Karpas-422 (cell line): ENCODE measurements around the gene MYOZ3. TPM values are rescaled to one million over a fixed set of nuclear protein-coding genes. Genes with fewer than 3 reads are reported as not detected.
A peak's percentile ranks its signal among the peaks of the same experiment; 100 is the strongest.

Source experiments
- DNase-seq: peaks from one replicate; pipeline ENCODE4 v3.0.0-alpha.2; 2015
- H2AFZ ChIP-seq: fragments of 200-600 bp; sonication (generic); 2 replicates; pipeline ENCODE4 v1.6.1; 2014; ENCODE audit warnings: antibody characterized with exemption, low read length, mixed read lengths
- H3K27ac ChIP-seq: fragments of 200-600 bp; sonication (generic); 2 replicates; pipeline ENCODE4 v1.5.1; 2014; ENCODE audit warnings: mild to moderate bottlenecking, low read length, moderate library complexity
- H3K27me3 ChIP-seq: fragments of 200-600 bp; sonication (generic); 2 replicates; pipeline ENCODE4 v1.6.1; 2014; ENCODE audit warnings: low read length, mixed read lengths
- H3K36me3 ChIP-seq: fragments of 200-600 bp; sonication (generic); 2 replicates; pipeline ENCODE4 v1.6.1; 2014; ENCODE audit warnings: low read length, mixed read lengths; ENCODE audit not compliant: insufficient read depth
- H3K4me1 ChIP-seq: fragments of 200-600 bp; sonication (generic); 2 replicates; pipeline ENCODE4 v1.6.1; 2014; ENCODE audit warnings: mild to moderate bottlenecking, low read length, mixed read lengths
- H3K4me2 ChIP-seq: fragments of 200-600 bp; sonication (generic); 2 replicates; pipeline ENCODE4 v1.6.1; 2014; ENCODE audit warnings: low read length, low read depth, mild to moderate bottlenecking; ENCODE audit not compliant: poor library complexity, severe bottlenecking
- H3K4me3 ChIP-seq: fragments of 200-600 bp; sonication (generic); 2 replicates; pipeline ENCODE4 v1.5.1; 2014; ENCODE audit warnings: mild to moderate bottlenecking, antibody characterized with exemption, low read length, mixed read lengths
- H3K79me2 ChIP-seq: fragments of 200-600 bp; sonication (generic); 2 replicates; pipeline ENCODE4 v1.6.1; 2014; ENCODE audit warnings: mild to moderate bottlenecking, low read length, mixed read lengths
- H3K9ac ChIP-seq: fragments of 200-600 bp; sonication (generic); 2 replicates; pipeline ENCODE4 v1.6.0; 2014; ENCODE audit warnings: low read length
- H3K9me2 ChIP-seq: fragments of 200-600 bp; sonication (generic), shearing (Covaris generic); replicated peaks from 2 replicates; pipeline ENCODE4 v1.6.0; 2014; ENCODE audit warnings: mild to moderate bottlenecking, low read length, moderate library complexity; ENCODE audit not compliant: insufficient read depth
- H3K9me3 ChIP-seq: fragments of 300-700, 200-600 bp; sonication (generic); 2 replicates; pipeline ENCODE4 v1.6.1; 2014; ENCODE audit warnings: low read length, mixed read lengths
- H4K20me1 ChIP-seq: fragments of 200-600 bp; sonication (generic); 2 replicates; pipeline ENCODE4 v1.6.1; 2014; ENCODE audit warnings: mild to moderate bottlenecking, antibody characterized with exemption, low read length, low read depth; ENCODE audit not compliant: insufficient read depth
- total RNA-seq: library from RNA; depleted of rRNA; stranded (reverse); fragments of >200 nt; shearing (Covaris generic); gene quantifications from 2 replicates; pipeline ENCODE4 v1.2.3, GENCODE V29; 2014; ENCODE audit warnings: low replicate concordance

MYOZ3 gene
- total RNA-seq, 1 experiment from 2014 or later = not detected

- H3K9me3 ChIP-seq = no peaks in the 10 kb centered on the region
- no peaks in the 10 kb centered on the region for H3K36me3 ChIP-seq
- H3K79me2 ChIP-seq = no peaks in the 10 kb centered on the region
- no peaks in the 10 kb centered on the region for H3K27me3 ChIP-seq
- H3K4me1 ChIP-seq = no peaks in the 10 kb centered on the region
- H4K20me1 ChIP-seq = no peaks in the 10 kb centered on the region
- H3K27ac ChIP-seq = no peak overlapping the region
- no peak for DNase-seq
- H3K9me2 ChIP-seq = no peaks in the 10 kb centered on the region
- no peak overlapping the region for H2AFZ ChIP-seq
- H3K4me3 ChIP-seq = no peak overlapping the region
- H3K9ac ChIP-seq = no peak overlapping the region
- H3K4me2 ChIP-seq = no peak overlapping the region
Observed at GRCh38 chr5:150650021-150651006, 10.7 kb upstream of the MYOZ3 start.

- H3K9me3 ChIP-seq = no peaks in the 10 kb centered on the region
- DNase-seq = no peak
- no peak overlapping the region for H3K9ac ChIP-seq
- no peak overlapping the region for H3K27ac ChIP-seq
- H2AFZ ChIP-seq = no peak overlapping the region
- no peaks in the 10 kb centered on the region for H3K79me2 ChIP-seq
- no peak overlapping the region for H3K4me3 ChIP-seq
- H3K4me1 ChIP-seq = peaks cover 6% of the 10 kb centered on the region
- no peaks in the 10 kb centered on the region for H4K20me1 ChIP-seq
- H3K4me2 ChIP-seq = no peak overlapping the region
- H3K36me3 ChIP-seq = no peaks in the 10 kb centered on the region
- no peaks in the 10 kb centered on the region for H3K9me2 ChIP-seq
- H3K27me3 ChIP-seq = no peaks in the 10 kb centered on the region
Observed at GRCh38 chr5:150651382-150651781, 9.7 kb upstream of the MYOZ3 start.

- Histone ChIP-seq H3K4me1 (peaks cover 11% of the 10 kb centered on the region), H3K79me2 (no peaks in the 10 kb centered on the region), H3K4me3 (no peak overlapping the region), H4K20me1 (no peaks in the 10 kb centered on the region), H3K9ac (no peak overlapping the region), H3K9me3 (no peaks in the 10 kb centered on the region), H3K9me2 (no peaks in the 10 kb centered on the region), H3K27ac (no peak overlapping the region), H3K4me2 (no peak overlapping the region), H3K36me3 (no peaks in the 10 kb centered on the region), H2AFZ (no peak overlapping the region), H3K27me3 (no peaks in the 10 kb centered on the region)
- DNase-seq = no peak
Observed at GRCh38 chr5:150651924-150652671, 9.0 kb upstream of the MYOZ3 start.

- no peak for DNase-seq
- Histone ChIP-seq H3K27me3 (no peaks in the 10 kb centered on the region), H3K4me1 (peaks cover 13% of the 10 kb centered on the region), H2AFZ (no peak overlapping the region), H3K9ac (no peak overlapping the region), H4K20me1 (no peaks in the 10 kb centered on the region), H3K27ac (no peak overlapping the region), H3K36me3 (no peaks in the 10 kb centered on the region), H3K4me2 (no peak overlapping the region), H3K9me3 (no peaks in the 10 kb centered on the region), H3K4me3 (no peak overlapping the region), H3K9me2 (no peaks in the 10 kb centered on the region), H3K79me2 (no peaks in the 10 kb centered on the region)
Observed at GRCh38 chr5:150653145-150653761, 7.8 kb upstream of the MYOZ3 start.

GRCh38 chr5:150653762-150654556 lies 7.1 kb upstream of the MYOZ3 start:
- no peaks in the 10 kb centered on the region for H3K36me3 ChIP-seq
- H3K27me3 ChIP-seq = no peaks in the 10 kb centered on the region
- no peaks in the 10 kb centered on the region for H4K20me1 ChIP-seq
- H3K9me2 ChIP-seq = no peaks in the 10 kb centered on the region
- peak; percentile 42 for DNase-seq
- H3K4me2 ChIP-seq = no peak overlapping the region
- H3K27ac ChIP-seq = no peak overlapping the region
- no peak overlapping the region for H3K4me3 ChIP-seq
- no peaks in the 10 kb centered on the region for H3K79me2 ChIP-seq
- no peak overlapping the region for H3K9ac ChIP-seq
- H3K9me3 ChIP-seq = no peaks in the 10 kb centered on the region
- H3K4me1 ChIP-seq = peaks cover 13% of the 10 kb centered on the region
- H2AFZ ChIP-seq = no peak overlapping the region

- no peak overlapping the region for H3K4me3 ChIP-seq
- H3K27me3 ChIP-seq = no peaks in the 10 kb centered on the region
- no peak overlapping the region for H3K27ac ChIP-seq
- no peak for DNase-seq
- no peaks in the 10 kb centered on the region for H3K9me2 ChIP-seq
- H3K9me3 ChIP-seq = no peaks in the 10 kb centered on the region
- H3K79me2 ChIP-seq = no peaks in the 10 kb centered on the region
- no peak overlapping the region for H3K4me2 ChIP-seq
- peaks cover 13% of the 10 kb centered on the region for H3K4me1 ChIP-seq
- H3K9ac ChIP-seq = no peak overlapping the region
- H2AFZ ChIP-seq = no peak overlapping the region
- no peaks in the 10 kb centered on the region for H4K20me1 ChIP-seq
- no peaks in the 10 kb centered on the region for H3K36me3 ChIP-seq
Observed at GRCh38 chr5:150655221-150655620, 5.8 kb upstream of the MYOZ3 start.

- Histone ChIP-seq H3K9me3 (no peaks in the 10 kb centered on the region), H3K4me2 (peak overlapping the region; percentile 90), H3K36me3 (no peaks in the 10 kb centered on the region), H4K20me1 (no peaks in the 10 kb centered on the region), H3K4me3 (peak overlapping the region; percentile 69), H3K9me2 (no peaks in the 10 kb centered on the region), H3K4me1 (peaks cover 13% of the 10 kb centered on the region), H3K27me3 (no peaks in the 10 kb centered on the region), H3K27ac (no peak overlapping the region), H3K79me2 (no peaks in the 10 kb centered on the region), H3K9ac (peak overlapping the region; percentile 76), H2AFZ (peak overlapping the region; percentile 98)
- peak; percentile 88 for DNase-seq
Observed at GRCh38 chr5:150656191-150657132, 4.6 kb upstream of the MYOZ3 start.
